ENCODE results near the gene ZNF385B. TPM values are rescaled to one million over a fixed set of nuclear protein-coding genes. Genes with fewer than 3 reads are reported as not detected.

The ZNF385B gene
- total RNA-seq, 3 donors from 2014 or later, result 3.4 to 8.8 (median 4.5) TPM

GRCh38 chr2:179550849-179551248 is 310.6 kb downstream of the ZNF385B start:
- TF ChIP-seq CTCF (IDR thresholded peaks at IDR 0.05) (no peak), POLR2A (IDR thresholded peaks at IDR 0.05) (no peak), POLR2AphosphoS5 (IDR thresholded peaks at IDR 0.05) (no peak)
- Histone ChIP-seq H3K27ac (no peak overlapping the region), H3K4me3 (no peak overlapping the region), H3K27me3 (no peaks in the 10 kb centered on the region), H3K36me3 (no peaks in the 10 kb centered on the region), H3K9me3 (no peaks in the 10 kb centered on the region), H3K4me1 (no peaks in the 10 kb centered on the region)
- no peak for DNase-seq (ENCODE audit: low spot score in 2 of 2)
- intact Hi-C loops (cut with DNase I; ENCODE audit: low total_unique reads), result no loop called here

GRCh38 chr2:179550214-179550613 is 311.2 kb downstream of the ZNF385B start:
- intact Hi-C loops (cut with DNase I; ENCODE audit: low total_unique reads), result no loop called here

GRCh38 chr2:179546656-179547055 is 314.8 kb downstream of the ZNF385B start:
- Histone ChIP-seq H3K4me1 (no peaks in the 10 kb centered on the region), H3K9me3 (no peaks in the 10 kb centered on the region), H3K36me3 (no peaks in the 10 kb centered on the region), H3K27me3 (no peaks in the 10 kb centered on the region), H3K27ac (no peak overlapping the region), H3K4me3 (no peak overlapping the region)
- no peak for DNase-seq (ENCODE audit: low spot score in 2 of 2)
- TF ChIP-seq CTCF (IDR thresholded peaks at IDR 0.05) (no peak), POLR2AphosphoS5 (IDR thresholded peaks at IDR 0.05) (no peak), POLR2A (IDR thresholded peaks at IDR 0.05) (no peak)
- intact Hi-C loops (cut with DNase I; ENCODE audit: low total_unique reads), result no loop called here

More at GRCh38 chr2:179550214-179550613, 311.2 kb downstream of the ZNF385B start:
- Histone ChIP-seq H3K9me3 (no peaks in the 10 kb centered on the region), H3K27me3 (no peaks in the 10 kb centered on the region), H3K36me3 (no peaks in the 10 kb centered on the region), H3K4me1 (no peaks in the 10 kb centered on the region), H3K4me3 (no peak overlapping the region), H3K27ac (no peak overlapping the region)
- TF ChIP-seq POLR2A (IDR thresholded peaks at IDR 0.05), result no peak
- no peak for TF ChIP-seq POLR2AphosphoS5 (IDR thresholded peaks at IDR 0.05)
- TF ChIP-seq CTCF (IDR thresholded peaks at IDR 0.05), result no peak
- no peak for DNase-seq (ENCODE audit: low spot score in 2 of 2)

GRCh38 chr2:179545024-179545423 is 316.4 kb downstream of the ZNF385B start:
- H3K9me3 ChIP-seq, result no peaks in the 10 kb centered on the region
- H3K27me3 ChIP-seq, result no peaks in the 10 kb centered on the region
- TF ChIP-seq POLR2AphosphoS5 (IDR thresholded peaks at IDR 0.05), result no peak
- TF ChIP-seq CTCF (IDR thresholded peaks at IDR 0.05), result no peak
- TF ChIP-seq POLR2A (IDR thresholded peaks at IDR 0.05), result no peak
- intact Hi-C loops (cut with DNase I; ENCODE audit: low total_unique reads), result no loop called here
- no peaks in the 10 kb centered on the region for H3K36me3 ChIP-seq
- H3K27ac ChIP-seq, result no peak overlapping the region
- H3K4me1 ChIP-seq, result no peaks in the 10 kb centered on the region
- no peak for DNase-seq (ENCODE audit: low spot score in 2 of 2)
- H3K4me3 ChIP-seq, result no peak overlapping the region

GRCh38 chr2:179543361-179543901 is 318.0 kb downstream of the ZNF385B start:
- Histone ChIP-seq H3K36me3 (no peaks in the 10 kb centered on the region), H3K27me3 (no peaks in the 10 kb centered on the region)

More at GRCh38 chr2:179543361-179543901, 318.0 kb downstream of the ZNF385B start:
- intact Hi-C loops (cut with DNase I; ENCODE audit: low total_unique reads), result no loop called here
- H3K27ac ChIP-seq, result no peak overlapping the region
- no peak overlapping the region for H3K4me3 ChIP-seq
- DNase-seq (ENCODE audit: low spot score in 2 of 2), result no peak
- H3K9me3 ChIP-seq, result peaks cover 0 to 6% of the 10 kb centered on the region in 2 donors
- TF ChIP-seq CTCF (IDR thresholded peaks at IDR 0.05) (no peak), POLR2A (IDR thresholded peaks at IDR 0.05) (no peak)
- H3K4me1 ChIP-seq, result no peaks in the 10 kb centered on the region
